Caco-2 (cell line): ENCODE measurements around the gene DTNB. TPM values are rescaled to one million over a fixed set of nuclear protein-coding genes. Genes with fewer than 3 reads are reported as not detected.

ENCODE experiments used
- BruUV-seq: library from RNA; stranded (reverse); fragments of 400-500 nt; replicated peaks from 2 replicates; lab custom pipeline; 2021; lab: Mats Ljungman, UMichigan
- CTCF ChIA-PET: fragments of 300-600 bp; sonication (Branson Sonifier 250); formaldehyde crosslinking; loops from one replicate; lab custom pipeline; 2022; ENCODE audit warnings: antibody characterized with exemption; lab: Charles Lee
- POLR2A ChIA-PET: fragments of 300-600 bp; sonication (Branson Sonifier 250); formaldehyde crosslinking; loops from one replicate; lab custom pipeline; 2022; ENCODE audit warnings: antibody characterized with exemption; lab: Charles Lee
- DNase-seq, 2 experiments: peaks; one replicate each; pipeline versions ENCODE4 v3.0.0 to v3.0.0-alpha.2; 2020 to 2022
- H3K27me3 ChIP-seq: replicated peaks from 2 replicates; pipeline ENCODE4 v1.6.0; 2011; ENCODE audit warnings: low read length; ENCODE audit not compliant: control insufficient read depth, insufficient read depth
- H3K36me3 ChIP-seq: 2 replicates; pipeline ENCODE4 v1.5.1; 2011; ENCODE audit warnings: low read length; ENCODE audit not compliant: control insufficient read depth, insufficient read depth
- H3K4me1 ChIP-seq: fragments of 250-450 bp; sonication (Bioruptor Pico); 2 replicates; pipeline ENCODE4 v1.5.1; 2020; ENCODE audit warnings: mild to moderate bottlenecking
- H3K4me3 ChIP-seq: 2 replicates; pipeline ENCODE4 v1.5.1; 2011; ENCODE audit warnings: low read depth, mild to moderate bottlenecking, control low read depth, low read length
- H3K9me3 ChIP-seq: fragments of 250-450 bp; sonication (Bioruptor Pico); 2 replicates; pipeline ENCODE4 v1.5.1; 2020; ENCODE audit warnings: mild to moderate bottlenecking, moderate library complexity
- H3K27ac Mint-ChIP-seq: one replicate; pipeline ENCODE4 v1.8.0; 2022; ENCODE audit warnings: mixed read lengths; ENCODE audit not compliant: unreplicated experiment
- H3K27me3 Mint-ChIP-seq: one replicate; pipeline ENCODE4 v1.8.0; 2022; ENCODE audit warnings: mixed read lengths; ENCODE audit not compliant: insufficient read depth, unreplicated experiment
- H3K36me3 Mint-ChIP-seq: one replicate; pipeline ENCODE4 v1.8.0; 2022; ENCODE audit warnings: mild to moderate bottlenecking, mixed read lengths; ENCODE audit not compliant: insufficient read depth, unreplicated experiment
- H3K4me1 Mint-ChIP-seq: one replicate; pipeline ENCODE4 v1.8.0; 2022; ENCODE audit warnings: low read depth, mixed read lengths; ENCODE audit not compliant: unreplicated experiment
- H3K4me3 Mint-ChIP-seq: one replicate; pipeline ENCODE4 v1.8.0; 2022; ENCODE audit warnings: mild to moderate bottlenecking, moderate library complexity, mixed read lengths; ENCODE audit not compliant: unreplicated experiment
- H3K9me3 Mint-ChIP-seq: one replicate; pipeline ENCODE4 v1.8.0; 2022; ENCODE audit warnings: mixed read lengths; ENCODE audit not compliant: unreplicated experiment
- CTCF ChIP-seq, 2 experiments: fragments of 200-600 bp in 1 of 2; IDR thresholded peaks; 1 replicate in 1 of 2; 2 replicates in 1 of 2; pipeline versions ENCODE4 v1.5.1 to v1.8.0; 2011 to 2022; ENCODE audit warnings: antibody characterized with exemption in 1 of 2, control low read depth in 1 of 2, inconsistent platforms in 1 of 2, low read depth in 1 of 2, low read length in 1 of 2, mild to moderate bottlenecking in 1 of 2, moderate library complexity in 1 of 2; ENCODE audit not compliant: insufficient read depth in 1 of 2, severe bottlenecking in 1 of 2, unreplicated experiment in 1 of 2
- intact Hi-C: fragments of 100-400 bp; cut with micrococcal nuclease; formaldehyde crosslinking; loops from one replicate; pipeline ENCODE4 v1.10.0; 2022; ENCODE audit not compliant: unreplicated experiment
- total RNA-seq: library from RNA; stranded (reverse); gene quantifications from 2 replicates; pipeline ENCODE4 v1.2.3, GENCODE V29; 2022

Gene DTNB
- total RNA-seq, 1 experiment from 2014 or later: 50.4 TPM

GRCh38 chr2:25632396-25632795, 41.0 kb downstream of the DTNB start:
- POLR2A ChIA-PET: no interaction called here
- Mint-ChIP-seq H3K9me3 (no peaks in the 10 kb centered on the region), H3K4me1 (peaks cover 7% of the 10 kb centered on the region)

DNA sequence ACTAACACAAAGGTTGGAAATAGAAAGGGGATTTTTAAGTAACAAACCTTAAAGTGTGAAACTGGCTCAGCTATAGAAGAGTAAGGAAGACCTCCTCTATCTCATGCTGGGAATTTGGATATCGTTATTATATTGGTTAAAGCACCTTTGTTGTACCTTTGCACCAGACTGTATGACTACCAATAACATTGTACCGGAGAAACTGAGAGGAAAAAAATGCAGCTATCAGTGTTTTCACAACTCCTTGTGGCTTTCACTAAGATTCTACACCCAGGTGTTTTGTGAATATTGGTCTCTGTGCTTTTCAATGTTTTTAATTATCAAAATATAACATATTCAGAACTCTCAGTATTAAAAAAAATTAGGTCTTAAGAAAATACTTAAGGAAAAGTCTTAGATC, 48.7 kb downstream of the DTNB start:
- H3K4me1 Mint-ChIP-seq: peaks cover 20% of the 10 kb centered on the region
- no peak for DNase-seq
- no peaks in the 10 kb centered on the region for H3K27me3 Mint-ChIP-seq
- no TSS peak for BruUV-seq
- no peak overlapping the region for H3K4me3 Mint-ChIP-seq
- Histone ChIP-seq H3K27me3 (no peaks in the 10 kb centered on the region), H3K9me3 (no peaks in the 10 kb centered on the region), H3K36me3 (peaks cover 1% of the 10 kb centered on the region; the same call in 1 of the 2 replicates), H3K4me1 (peaks cover 9% of the 10 kb centered on the region), H3K4me3 (no peak overlapping the region)
- peaks cover 13% of the 10 kb centered on the region for H3K36me3 Mint-ChIP-seq
- H3K9me3 Mint-ChIP-seq: no peaks in the 10 kb centered on the region
- ChIA-PET CTCF (no interaction called here), POLR2A (no interaction called here)
- TF ChIP-seq CTCF (IDR thresholded peaks at IDR 0.05; ENCODE audit: insufficient read depth in 1 of 2, low read depth in 1 of 2, low read length in 1 of 2, severe bottlenecking in 1 of 2, unreplicated experiment in 1 of 2): no peak
- intact Hi-C loops: no loop called here
- H3K27ac Mint-ChIP-seq: no peak overlapping the region

More at GRCh38 chr2:25632396-25632795, 41.0 kb downstream of the DTNB start:
- Histone ChIP-seq H3K4me1 (no peaks in the 10 kb centered on the region; the same call in 1 of the 2 replicates), H3K9me3 (no peaks in the 10 kb centered on the region), H3K4me3 (no peak overlapping the region), H3K27me3 (no peaks in the 10 kb centered on the region), H3K36me3 (no peaks in the 10 kb centered on the region)
- Mint-ChIP-seq H3K36me3 (peaks cover 12% of the 10 kb centered on the region), H3K4me3 (no peak overlapping the region), H3K27ac (no peak overlapping the region), H3K27me3 (no peaks in the 10 kb centered on the region)
- CTCF ChIA-PET: no interaction called here
- DNase-seq: no peak
- no TSS peak for BruUV-seq
- intact Hi-C loops: no loop called here
- no peak for TF ChIP-seq CTCF (IDR thresholded peaks at IDR 0.05; ENCODE audit: insufficient read depth in 1 of 2, low read depth in 1 of 2, low read length in 1 of 2, severe bottlenecking in 1 of 2, unreplicated experiment in 1 of 2)

DNA sequence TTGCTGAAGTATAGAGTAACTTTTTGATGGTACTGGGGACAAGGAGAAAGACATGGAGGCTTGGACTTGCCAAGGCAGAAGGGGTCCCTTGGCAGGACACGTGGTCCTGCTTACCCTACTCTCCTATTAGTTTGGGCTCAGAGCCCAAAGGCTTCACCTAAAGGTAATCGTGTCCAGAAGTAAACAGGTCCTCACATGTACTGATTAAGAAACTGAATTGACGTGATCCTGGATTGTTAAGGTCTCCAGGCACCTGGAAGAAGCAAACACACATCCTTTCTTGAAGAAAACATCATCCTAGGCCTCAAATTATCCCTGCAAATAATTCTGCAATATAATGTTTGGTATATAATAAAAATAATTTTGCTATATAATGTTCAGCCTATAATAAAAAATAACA, 50.0 kb downstream of the DTNB start:
- Mint-ChIP-seq H3K4me1 (peaks cover 20% of the 10 kb centered on the region), H3K27ac (no peak overlapping the region), H3K36me3 (peaks cover 13% of the 10 kb centered on the region), H3K27me3 (no peaks in the 10 kb centered on the region), H3K9me3 (no peaks in the 10 kb centered on the region), H3K4me3 (no peak overlapping the region)
- no TSS peak for BruUV-seq
- ChIA-PET POLR2A (no interaction called here), CTCF (interaction anchor here (1.0 kb wide), 1 partner anchor 15 kb away, joined by 3 read pairs; no protein-coding TSS in a partner anchor)
- Histone ChIP-seq H3K4me3 (no peak overlapping the region), H3K9me3 (no peaks in the 10 kb centered on the region), H3K36me3 (peaks cover 1% of the 10 kb centered on the region; the same call in 1 of the 2 replicates), H3K4me1 (peaks cover 22% of the 10 kb centered on the region), H3K27me3 (no peaks in the 10 kb centered on the region)
- intact Hi-C loops: no loop called here
- no peak for TF ChIP-seq CTCF (IDR thresholded peaks at IDR 0.05; ENCODE audit: insufficient read depth in 1 of 2, low read depth in 1 of 2, low read length in 1 of 2, severe bottlenecking in 1 of 2, unreplicated experiment in 1 of 2)
- DNase-seq: no peak
